ENCODE results near the gene PIK3R1. TPM values are rescaled to one million over a fixed set of nuclear protein-coding genes. Genes with fewer than 3 reads are reported as not detected.

PIK3R1 gene
- total RNA-seq, 1 experiment from 2014 or later: 1.7 TPM

DNA sequence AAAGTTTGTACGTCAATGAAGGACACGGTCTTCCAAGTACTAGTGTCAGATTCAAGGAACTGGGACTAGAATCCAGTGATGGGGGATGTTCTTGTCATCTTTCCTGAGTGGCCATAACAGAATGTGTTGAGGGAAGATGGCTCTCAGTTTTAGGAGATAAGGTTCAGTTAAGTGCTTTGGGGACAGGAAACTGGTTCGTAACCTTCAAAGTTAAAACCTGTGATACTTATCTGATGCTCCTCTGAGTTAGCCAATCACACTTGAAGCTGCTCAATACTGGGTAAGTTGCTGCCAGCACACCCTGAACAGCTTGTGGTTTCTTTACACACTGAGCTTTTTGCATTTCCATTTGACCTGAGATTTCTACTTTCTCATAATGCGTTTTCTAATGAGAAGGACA lies 64.4 kb downstream of the PIK3R1 start:
- DNase-seq (no peak), ATAC-seq (no peak)
- Histone ChIP-seq H4K20me1 (ENCODE audit: low read length) (no peaks in the 10 kb centered on the region), H3K9ac (ENCODE audit: low read length) (no peak overlapping the region), H3K9me3 (ENCODE audit: low read length) (no peaks in the 10 kb centered on the region), H3F3A (ENCODE audit: low read length, unreplicated experiment) (no peaks in the 10 kb centered on the region), H3K36me3 (ENCODE audit: low read depth, low read length) (no peaks in the 10 kb centered on the region), H3K27me3 (ENCODE audit: low read length) (no peaks in the 10 kb centered on the region), H3K4me2 (ENCODE audit: low read length) (no peak overlapping the region), H2AFZ (ENCODE audit: low read length) (no peak overlapping the region), H3K27ac (ENCODE audit: low read length) (no peak overlapping the region), H3K4me3 (ENCODE audit: low read length) (no peak overlapping the region), H3K79me2 (ENCODE audit: low read length) (no peaks in the 10 kb centered on the region), H3K4me1 (ENCODE audit: insufficient read depth, low read length) (peaks cover 16% of the 10 kb centered on the region), H3K9me2 (replicated peaks; ENCODE audit: low read length) (no peaks in the 10 kb centered on the region)
- ChIA-PET POLR2A (ENCODE audit: unreplicated experiment) (no interaction called here), CTCF (no interaction called here)
- TF ChIP-seq EZH2phosphoT487 (IDR thresholded peaks at IDR 0.05; ENCODE audit: borderline replicate concordance, low read length) (no peak), EZH2 (IDR thresholded peaks at IDR 0.05; ENCODE audit: low read length, unreplicated experiment) (no peak)
- TF ChIP-seq, protein P1, sequence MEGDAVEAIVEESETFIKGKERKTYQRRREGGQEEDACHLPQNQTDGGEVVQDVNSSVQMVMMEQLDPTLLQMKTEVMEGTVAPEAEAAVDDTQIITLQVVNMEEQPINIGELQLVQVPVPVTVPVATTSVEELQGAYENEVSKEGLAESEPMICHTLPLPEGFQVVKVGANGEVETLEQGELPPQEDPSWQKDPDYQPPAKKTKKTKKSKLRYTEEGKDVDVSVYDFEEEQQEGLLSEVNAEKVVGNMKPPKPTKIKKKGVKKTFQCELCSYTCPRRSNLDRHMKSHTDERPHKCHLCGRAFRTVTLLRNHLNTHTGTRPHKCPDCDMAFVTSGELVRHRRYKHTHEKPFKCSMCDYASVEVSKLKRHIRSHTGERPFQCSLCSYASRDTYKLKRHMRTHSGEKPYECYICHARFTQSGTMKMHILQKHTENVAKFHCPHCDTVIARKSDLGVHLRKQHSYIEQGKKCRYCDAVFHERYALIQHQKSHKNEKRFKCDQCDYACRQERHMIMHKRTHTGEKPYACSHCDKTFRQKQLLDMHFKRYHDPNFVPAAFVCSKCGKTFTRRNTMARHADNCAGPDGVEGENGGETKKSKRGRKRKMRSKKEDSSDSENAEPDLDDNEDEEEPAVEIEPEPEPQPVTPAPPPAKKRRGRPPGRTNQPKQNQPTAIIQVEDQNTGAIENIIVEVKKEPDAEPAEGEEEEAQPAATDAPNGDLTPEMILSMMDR (conservative IDR thresholded peaks at IDR 0.05; ENCODE audit: low read depth, low read length): no peak
- BruUV-seq (replicated peaks): no TSS peak
- intact Hi-C loops (cut with micrococcal nuclease): no loop called here

DNA sequence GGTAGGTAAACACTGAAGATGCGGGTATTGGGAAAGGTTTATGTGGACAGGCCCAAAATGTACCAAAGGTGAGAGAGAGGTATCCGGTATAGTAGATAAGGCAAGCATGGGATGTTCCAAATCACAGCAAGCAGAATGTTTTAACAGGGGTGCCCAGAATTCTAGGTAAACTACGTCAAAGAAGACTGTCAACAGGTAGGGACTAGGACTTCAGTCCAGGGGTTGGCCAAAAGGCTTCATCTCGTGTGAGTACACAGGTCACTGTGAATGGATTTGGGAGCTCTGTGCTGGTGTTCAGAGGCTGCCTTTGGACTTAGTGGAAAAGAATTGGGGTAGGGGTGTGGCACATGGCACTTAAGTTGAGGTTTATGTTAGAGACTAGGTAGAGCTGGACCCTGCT lies 66.4 kb downstream of the PIK3R1 start:
- Histone ChIP-seq H4K20me1 (ENCODE audit: low read length) (no peaks in the 10 kb centered on the region), H3K9me3 (ENCODE audit: low read length) (no peaks in the 10 kb centered on the region), H3F3A (ENCODE audit: low read length, unreplicated experiment) (no peaks in the 10 kb centered on the region), H3K36me3 (ENCODE audit: low read depth, low read length) (no peaks in the 10 kb centered on the region), H3K4me3 (ENCODE audit: low read length) (no peak overlapping the region), H3K79me2 (ENCODE audit: low read length) (no peaks in the 10 kb centered on the region), H3K27me3 (ENCODE audit: low read length) (no peaks in the 10 kb centered on the region), H3K4me1 (ENCODE audit: insufficient read depth, low read length) (peaks cover 12% of the 10 kb centered on the region), H3K9me2 (replicated peaks; ENCODE audit: low read length) (no peaks in the 10 kb centered on the region), H2AFZ (ENCODE audit: low read length) (no peak overlapping the region), H3K4me2 (ENCODE audit: low read length) (no peak overlapping the region), H3K27ac (ENCODE audit: low read length) (no peak overlapping the region), H3K9ac (ENCODE audit: low read length) (no peak overlapping the region)
- no TSS peak for BruUV-seq (replicated peaks)
- ChIA-PET CTCF (no interaction called here), POLR2A (ENCODE audit: unreplicated experiment) (no interaction called here)
- intact Hi-C loops (cut with micrococcal nuclease): no loop called here
- no peak for ATAC-seq
- TF ChIP-seq EZH2phosphoT487 (IDR thresholded peaks at IDR 0.05; ENCODE audit: borderline replicate concordance, low read length): no peak
- TF ChIP-seq EZH2 (IDR thresholded peaks at IDR 0.05; ENCODE audit: low read length, unreplicated experiment): no peak
- TF ChIP-seq, protein P1 (conservative IDR thresholded peaks at IDR 0.05; ENCODE audit: low read depth, low read length): no peak
- DNase-seq: no peak

DNA sequence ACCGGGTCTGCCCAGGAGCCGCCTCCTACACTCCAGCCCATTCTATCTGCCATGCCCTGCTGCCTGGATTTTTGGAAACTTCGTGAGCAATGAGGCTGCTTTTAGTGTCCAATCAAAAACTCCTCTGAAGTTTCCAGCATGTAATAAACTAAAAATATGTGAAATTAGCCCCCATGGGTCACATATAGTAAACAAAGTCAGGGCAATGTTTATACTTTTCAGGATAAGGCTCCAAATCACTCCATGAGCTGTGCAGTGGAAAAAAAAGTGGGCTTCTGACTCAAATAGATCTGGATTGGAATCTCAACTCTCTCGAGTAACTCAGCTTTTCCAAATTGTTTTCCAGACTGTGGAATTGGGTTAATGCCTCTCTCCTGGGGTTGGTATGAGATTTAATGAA lies 68.2 kb downstream of the PIK3R1 start:
- no peaks in the 10 kb centered on the region for H3K27me3 ChIP-seq (ENCODE audit: low read length)
- intact Hi-C loops (cut with micrococcal nuclease): no loop called here
- no peaks in the 10 kb centered on the region for H3F3A ChIP-seq (ENCODE audit: low read length, unreplicated experiment)
- TF ChIP-seq EZH2 (IDR thresholded peaks at IDR 0.05; ENCODE audit: low read length, unreplicated experiment) (no peak), EZH2phosphoT487 (IDR thresholded peaks at IDR 0.05; ENCODE audit: borderline replicate concordance, low read length) (no peak)
- TF ChIP-seq, protein P1 (conservative IDR thresholded peaks at IDR 0.05; ENCODE audit: low read depth, low read length): no peak
- no peak overlapping the region for H3K4me2 ChIP-seq (ENCODE audit: low read length)
- H3K9me3 ChIP-seq (ENCODE audit: low read length): no peaks in the 10 kb centered on the region
- no peaks in the 10 kb centered on the region for H3K79me2 ChIP-seq (ENCODE audit: low read length)
- H3K4me1 ChIP-seq (ENCODE audit: insufficient read depth, low read length): no peaks in the 10 kb centered on the region
- no peak overlapping the region for H2AFZ ChIP-seq (ENCODE audit: low read length)
- H3K4me3 ChIP-seq (ENCODE audit: low read length): no peak overlapping the region
- H4K20me1 ChIP-seq (ENCODE audit: low read length): no peaks in the 10 kb centered on the region
- ATAC-seq: no peak
- H3K36me3 ChIP-seq (ENCODE audit: low read depth, low read length): no peaks in the 10 kb centered on the region
- DNase-seq: no peak
- ChIA-PET CTCF (no interaction called here), POLR2A (ENCODE audit: unreplicated experiment) (no interaction called here)
- no TSS peak for BruUV-seq (replicated peaks)
- H3K27ac ChIP-seq (ENCODE audit: low read length): no peak overlapping the region
- H3K9me2 ChIP-seq (replicated peaks; ENCODE audit: low read length): no peaks in the 10 kb centered on the region
- H3K9ac ChIP-seq (ENCODE audit: low read length): no peak overlapping the region

Data from PC-3 (cell line).